Hematopoietic multipotent progenitor cell treated with erythropoietin and hydrocortisone succinate and interleukin-3 and kit ligand, for 15 days (in vitro differentiated cells): ENCODE results near the gene FCRL5.

Experiments
- DNase-seq: peaks from one replicate; pipeline ENCODE4 v3.0.0-alpha.2; 2015; ENCODE audit warnings: low spot score

The FCRL5 gene

GRCh38 chr1:157523774-157524493, 28.4 kb downstream of the FCRL5 start:
- no peak for DNase-seq

- DNase-seq: no peak
Observed at GRCh38 chr1:157521056-157521455, 31.3 kb downstream of the FCRL5 start.

DNA sequence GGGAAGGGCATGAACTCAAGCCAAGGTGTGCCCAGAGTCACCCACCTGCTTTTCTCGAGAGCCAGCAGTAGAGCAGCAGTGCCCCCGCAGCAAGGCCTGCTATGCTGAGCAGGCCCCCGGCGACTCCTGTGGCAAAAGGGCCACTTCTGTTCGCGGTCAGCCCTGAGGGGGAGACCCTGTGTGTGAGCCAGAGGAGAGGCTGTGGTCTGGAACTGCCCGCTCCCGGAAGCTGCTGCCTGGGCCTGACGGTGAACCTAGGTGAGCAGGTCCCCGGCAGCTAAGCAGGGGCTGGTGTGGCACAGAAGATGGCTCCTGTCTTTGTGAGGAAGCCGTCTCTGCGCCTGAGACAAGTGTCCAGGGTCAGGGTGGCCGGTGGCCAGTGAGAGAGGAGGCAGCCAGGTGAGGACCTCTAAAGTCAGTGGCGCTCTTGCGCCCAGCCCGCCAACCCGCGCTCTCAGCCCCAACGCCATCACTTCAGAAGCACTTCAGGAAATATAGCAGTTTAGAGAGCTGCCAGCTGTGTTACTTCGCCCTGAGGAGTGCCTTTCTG, 31.9 kb downstream of the FCRL5 start:
- DNase-seq: no peak

- no peak for DNase-seq
Observed at GRCh38 chr1:157519451-157519850, 32.9 kb downstream of the FCRL5 start.

GRCh38 chr1:157517016-157517415, 35.3 kb downstream of the FCRL5 start:
- no peak for DNase-seq

- no peak for DNase-seq
Observed at GRCh38 chr1:157515709-157516108, 36.6 kb downstream of the FCRL5 start.

DNA sequence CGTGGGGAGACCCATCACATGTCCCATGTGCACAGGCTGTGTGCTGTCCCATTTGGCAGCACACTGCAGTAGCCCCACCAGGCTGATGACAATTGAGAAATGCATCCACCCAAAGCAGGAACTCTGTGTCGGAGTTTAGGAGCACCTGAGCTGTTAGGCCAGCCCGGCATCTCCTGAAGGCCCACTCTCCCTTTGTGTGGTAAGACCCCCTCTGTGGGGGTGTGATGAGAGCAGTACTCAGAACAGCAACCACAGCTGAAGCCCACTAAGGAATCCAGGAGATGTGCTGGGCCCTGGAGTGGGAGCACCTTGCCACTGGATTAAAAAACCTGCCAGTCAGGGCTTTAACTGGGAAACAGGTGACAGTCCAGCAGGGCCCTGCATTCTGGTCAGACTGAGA, 37.2 kb downstream of the FCRL5 start:
- no peak for DNase-seq

DNA sequence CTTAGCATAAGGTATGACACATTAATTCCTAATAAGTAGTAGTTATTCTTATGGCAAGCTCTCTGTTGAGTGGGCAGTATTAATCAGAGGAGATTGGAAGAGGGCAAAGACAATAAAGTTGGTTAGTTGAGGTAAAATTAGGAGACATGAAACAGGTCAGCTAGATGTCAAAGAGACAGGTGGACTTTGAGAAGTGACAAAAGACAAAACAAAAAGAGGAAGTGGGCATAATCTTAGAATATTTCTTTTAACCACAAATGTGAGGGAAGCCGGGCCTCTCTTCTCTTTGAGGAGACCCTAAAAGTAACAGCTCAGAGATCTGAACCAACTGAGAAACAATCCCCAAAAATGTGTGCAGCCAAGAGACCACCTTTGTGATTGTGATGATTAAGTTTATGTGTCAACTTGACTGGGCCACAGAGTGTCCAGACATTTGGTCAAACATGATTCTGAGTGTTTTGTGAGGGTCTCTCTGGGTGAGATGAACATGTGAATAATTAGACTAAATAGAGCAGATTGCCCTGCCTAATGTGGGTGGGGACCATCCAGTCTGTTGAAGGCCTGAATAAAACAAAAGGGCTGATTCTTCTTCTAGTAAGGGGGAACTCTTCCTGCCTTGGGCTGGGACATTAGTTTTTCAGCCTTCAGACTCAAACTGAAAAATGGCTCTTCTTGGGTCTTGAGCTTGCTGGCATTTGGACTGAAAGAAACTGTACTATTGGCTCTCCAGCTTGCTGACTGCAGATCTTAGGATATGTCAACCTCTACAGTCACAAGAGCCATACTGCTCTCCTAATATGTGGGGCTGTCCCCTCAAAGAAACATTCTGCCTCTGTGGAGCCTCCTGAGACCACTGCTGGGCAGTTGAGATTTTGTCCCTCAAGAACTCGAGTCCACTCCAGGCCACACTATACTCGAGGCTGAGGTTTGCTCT, 40.0 kb downstream of the FCRL5 start:
- DNase-seq: no peak

GRCh38 chr1:157509546-157510232, 42.6 kb downstream of the FCRL5 start:
- no peak for DNase-seq

GRCh38 chr1:157505481-157506272, 46.6 kb downstream of the FCRL5 start:
- DNase-seq: peak; percentile 54

DNA sequence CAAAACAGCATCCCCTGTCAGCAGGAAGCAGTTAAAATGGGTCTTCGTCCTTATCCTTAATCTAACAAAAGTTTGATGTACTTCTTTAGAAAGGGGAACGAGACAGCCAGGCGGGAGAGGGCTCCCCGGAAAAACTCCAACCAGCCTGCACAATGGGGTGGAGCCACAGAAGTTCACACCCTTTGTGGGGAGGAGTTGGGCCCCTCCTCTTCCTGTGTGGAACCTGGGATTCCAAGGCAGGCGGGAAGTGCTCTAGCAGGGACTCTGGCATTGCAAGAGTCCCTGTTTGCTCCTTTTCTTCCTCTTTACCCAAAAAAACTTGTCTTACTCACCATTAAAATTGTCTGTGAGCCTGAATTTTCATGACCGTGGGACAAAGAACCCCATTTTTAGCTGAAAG, 47.7 kb downstream of the FCRL5 start:
- no peak for DNase-seq

- DNase-seq: no peak
Observed at GRCh38 chr1:157499521-157499920, 52.8 kb downstream of the FCRL5 start.

DNA sequence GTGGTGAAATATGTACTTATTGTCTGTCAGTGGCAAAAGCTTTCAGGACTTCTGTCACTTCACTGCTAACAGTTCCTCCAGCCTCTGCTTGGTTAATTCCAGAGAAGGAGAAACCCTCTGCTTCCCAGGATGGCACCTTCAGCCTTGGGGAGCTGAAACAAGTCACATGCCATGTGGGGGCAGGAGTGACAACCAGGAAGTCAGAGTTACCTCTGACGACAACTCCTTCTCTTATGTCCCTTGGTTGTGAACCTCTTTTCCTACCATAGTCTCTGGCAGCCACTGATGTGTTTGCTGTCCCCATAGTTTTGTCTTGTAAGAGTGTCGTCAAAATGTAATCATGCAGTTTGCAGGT, 53.6 kb downstream of the FCRL5 start:
- no peak for DNase-seq

DNA sequence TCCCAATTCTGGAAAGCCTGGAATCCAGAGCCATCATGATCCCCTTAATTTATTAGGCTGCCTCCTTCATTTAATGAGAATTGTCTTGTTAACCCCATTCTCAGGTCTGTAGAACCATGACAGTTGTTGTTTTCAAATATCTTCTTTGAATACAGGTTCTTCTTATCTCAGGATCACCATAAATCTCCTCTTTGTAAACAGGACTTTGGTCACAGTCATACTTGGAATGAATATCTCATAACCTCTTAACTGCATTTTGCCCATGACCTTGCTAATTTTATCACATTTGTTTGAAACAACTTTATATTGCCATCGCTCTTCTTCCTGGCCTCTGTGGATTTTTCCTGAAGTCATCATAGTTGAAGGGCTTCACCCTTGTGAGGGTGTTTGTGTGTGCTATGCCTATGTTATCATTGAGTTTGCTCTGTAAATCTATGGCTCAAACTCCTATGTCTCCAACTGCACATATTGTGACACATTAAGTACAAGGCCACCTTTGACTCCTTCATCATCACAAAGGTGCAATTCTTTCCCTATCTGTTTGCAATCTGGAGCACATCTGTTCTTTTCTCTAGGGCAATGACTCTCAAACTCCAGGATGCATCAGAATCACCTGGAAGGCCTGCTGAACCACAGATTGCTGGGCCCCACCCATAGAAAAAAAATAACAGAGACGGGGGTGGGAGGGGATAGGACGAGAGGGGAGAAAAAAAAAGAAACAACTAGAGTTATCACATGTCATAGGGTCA, 54.2 kb downstream of the FCRL5 start:
- DNase-seq: no peak

GRCh38 chr1:157497284-157497683, 55.0 kb downstream of the FCRL5 start:
- no peak for DNase-seq

DNA sequence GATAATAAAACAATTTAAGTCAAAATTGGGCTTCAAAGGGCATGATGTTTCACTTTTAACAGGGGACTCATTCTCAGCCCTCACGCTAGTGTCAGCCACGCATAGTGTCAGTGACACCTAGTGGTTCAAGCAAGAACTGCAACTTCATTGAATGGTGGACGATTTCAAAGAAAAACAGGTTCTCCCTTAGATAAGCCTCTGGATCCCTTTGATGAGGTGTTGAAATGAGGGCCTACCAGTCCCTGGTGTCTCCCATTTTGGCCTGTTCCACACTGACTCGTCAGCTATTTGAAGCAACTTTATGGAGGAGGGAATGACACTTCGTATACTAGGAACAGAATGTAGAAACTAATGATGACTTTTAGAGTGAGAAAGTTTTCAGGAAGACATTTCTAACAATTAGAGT, 56.2 kb downstream of the FCRL5 start:
- DNase-seq: peak; percentile 80

GRCh38 chr1:157495285-157495684, 57.0 kb downstream of the FCRL5 start:
- DNase-seq: no peak

DNA sequence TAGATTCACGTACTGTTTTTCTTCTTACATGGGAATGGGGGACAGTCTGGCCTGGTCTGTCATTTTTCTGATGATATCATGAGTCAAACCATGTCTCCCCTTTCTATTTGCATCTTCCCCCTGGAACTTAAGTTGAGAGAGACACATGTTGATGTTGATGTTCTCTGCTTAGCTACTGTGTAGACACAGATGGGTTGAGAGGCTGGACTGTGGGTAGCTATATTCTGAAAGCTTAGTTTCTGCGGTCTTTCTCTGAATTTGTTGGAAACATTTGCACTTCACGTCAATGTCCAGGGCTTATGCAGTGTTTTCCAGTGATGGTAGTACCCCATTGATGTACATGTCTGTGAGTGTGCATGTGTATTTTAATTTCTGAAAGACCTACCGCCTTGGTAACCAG, 58.2 kb downstream of the FCRL5 start:
- DNase-seq: no peak

- peak; percentile 79 for DNase-seq
Observed at GRCh38 chr1:157490467-157491165, 61.7 kb downstream of the FCRL5 start.

- DNase-seq: peak; percentile 34
Observed at GRCh38 chr1:157488156-157488555, 64.2 kb downstream of the FCRL5 start.
